ENCODE measurements around the gene NSRP1.
"Not testable (repeated sequence)": the region's sequence is repeated elsewhere in the genome, so short reads cannot be mapped to it uniquely, and the experiment has no call there.

NSRP1 gene

GRCh38 chr17:30117675-30118081 lies 1.1 kb downstream of the NSRP1 start:
- in situ Hi-C loops (cut with HindIII; ENCODE audit: low sequenced_read_pairs): no loop called here

GRCh38 chr17:30118635-30119034 lies 2.0 kb downstream of the NSRP1 start:
- in situ Hi-C loops (cut with HindIII; ENCODE audit: low sequenced_read_pairs): not testable (repeated sequence)

- in situ Hi-C loops (cut with HindIII; ENCODE audit: low sequenced_read_pairs): no loop called here
These were observed 7.7 kb downstream of the NSRP1 start for GRCh38 chr17:30124273-30124796.

GRCh38 chr17:30130121-30130520 lies 13.5 kb downstream of the NSRP1 start:
- in situ Hi-C loops (cut with HindIII; ENCODE audit: low sequenced_read_pairs): loop anchor here (5.0 kb wide), 1 partner anchor 67 kb away; no protein-coding TSS in a partner anchor

GRCh38 chr17:30132615-30133014 lies 16.0 kb downstream of the NSRP1 start:
- in situ Hi-C loops (cut with HindIII; ENCODE audit: low sequenced_read_pairs): loop anchor here (5.0 kb wide), 1 partner anchor 65 kb away; no protein-coding TSS in a partner anchor

DNA sequence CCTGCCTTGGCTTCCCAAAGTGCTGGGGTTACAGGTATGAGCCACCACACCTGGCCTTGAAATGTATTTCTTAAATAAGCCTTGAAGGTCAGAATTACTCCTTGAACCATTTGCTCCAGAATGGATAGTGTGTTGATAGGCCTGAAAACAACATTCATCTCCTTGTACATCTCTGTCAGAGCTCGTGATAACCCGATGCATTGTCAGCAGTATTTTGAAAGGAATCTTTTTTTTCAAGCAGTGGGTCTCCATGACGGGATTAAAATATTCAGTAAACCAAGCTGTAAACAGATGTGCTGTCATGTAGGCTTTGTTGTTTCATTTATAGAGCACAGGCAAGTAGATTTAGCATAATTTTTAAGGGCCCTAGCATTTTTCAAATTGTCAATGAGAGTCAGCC lies 16.6 kb downstream of the NSRP1 start:
- in situ Hi-C loops (cut with HindIII; ENCODE audit: low sequenced_read_pairs): loop anchor here (5.0 kb wide), 1 partner anchor 64 kb away; no protein-coding TSS in a partner anchor

GRCh38 chr17:30134551-30134950 lies 17.9 kb downstream of the NSRP1 start:
- in situ Hi-C loops (cut with HindIII; ENCODE audit: low sequenced_read_pairs): loop anchor here (5.0 kb wide), 1 partner anchor 63 kb away; no protein-coding TSS in a partner anchor

DNA sequence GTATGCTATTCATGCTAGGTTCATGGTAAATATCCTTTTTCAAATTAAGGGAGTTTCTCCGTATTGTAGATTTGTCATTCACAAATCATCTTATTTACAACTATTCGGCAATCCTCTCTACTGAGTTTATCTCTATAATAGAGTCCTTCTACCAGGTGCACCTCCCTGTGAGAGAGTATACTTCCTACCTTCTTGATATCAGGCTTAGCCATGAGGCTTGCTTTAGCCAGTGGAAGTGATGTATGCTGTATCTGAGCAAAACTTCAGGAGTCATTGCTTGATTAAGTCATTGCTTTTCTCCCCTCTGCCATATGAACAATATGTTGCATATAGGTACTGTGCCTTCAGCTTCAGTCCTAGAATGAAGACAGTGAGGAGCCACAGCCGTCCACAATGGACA lies 20.5 kb downstream of the NSRP1 start:
- in situ Hi-C loops (cut with HindIII; ENCODE audit: low sequenced_read_pairs): no loop called here

DNA sequence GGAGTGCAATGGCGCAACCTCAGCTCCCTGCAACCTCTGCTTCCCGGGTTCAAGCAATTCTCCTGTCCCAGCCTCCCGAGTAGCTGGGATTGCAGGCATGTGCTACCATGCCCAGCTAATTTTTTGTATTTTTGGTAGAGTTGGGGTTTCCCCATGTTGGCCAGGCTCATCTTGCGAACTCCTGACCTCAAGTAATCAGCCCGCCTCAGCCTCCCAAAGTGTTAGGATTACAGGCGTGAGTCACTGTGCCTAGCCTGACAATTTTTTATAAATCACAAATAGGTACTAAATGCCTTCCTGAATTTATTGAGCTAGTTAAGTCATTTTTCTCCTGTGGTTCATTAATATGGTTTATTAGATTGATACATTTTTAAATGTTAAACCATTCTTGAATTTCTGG lies 31.2 kb downstream of the NSRP1 start:
- in situ Hi-C loops (cut with HindIII; ENCODE audit: low sequenced_read_pairs): not testable (repeated sequence)

DNA sequence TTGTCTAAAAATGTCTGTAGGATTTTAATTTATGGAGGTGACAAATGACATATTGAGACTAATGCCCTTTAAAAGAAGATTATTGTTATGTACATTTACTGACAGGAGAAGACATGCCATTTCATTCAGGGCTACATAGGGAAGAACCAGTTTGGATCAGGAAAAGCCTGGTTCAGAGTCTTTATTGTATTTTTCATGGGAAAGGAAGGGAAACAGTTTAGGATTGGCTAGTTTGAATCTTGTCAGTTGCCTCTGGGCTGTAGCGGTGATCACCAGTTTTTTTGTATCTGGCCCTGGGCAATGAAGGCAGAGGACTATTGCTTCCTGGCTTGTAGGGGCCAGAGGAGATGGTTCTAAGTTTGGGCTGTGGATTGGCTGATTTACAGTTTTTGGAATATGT lies 31.8 kb downstream of the NSRP1 start:
- in situ Hi-C loops (cut with HindIII; ENCODE audit: low sequenced_read_pairs): no loop called here

DNA sequence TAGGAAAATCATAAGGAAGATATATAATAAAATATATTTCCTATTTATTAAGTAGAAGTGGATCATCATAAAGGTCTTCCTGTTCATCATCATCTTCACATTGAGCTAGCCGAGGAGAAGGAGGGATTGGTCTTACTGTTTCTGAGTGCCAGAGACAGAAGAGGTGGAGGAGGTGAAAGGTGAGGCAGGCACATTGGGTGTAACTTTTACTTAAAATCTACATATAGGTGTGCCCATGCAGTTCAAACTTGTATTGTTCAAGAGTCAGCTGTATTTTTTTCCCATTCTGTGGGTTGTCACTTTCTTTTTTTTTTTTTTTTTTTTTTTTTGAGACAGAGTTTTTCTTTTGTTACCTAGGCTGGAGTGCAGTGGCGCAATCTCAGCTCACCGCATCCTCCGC lies 34.9 kb downstream of the NSRP1 start:
- in situ Hi-C loops (cut with HindIII; ENCODE audit: low sequenced_read_pairs): no loop called here

DNA sequence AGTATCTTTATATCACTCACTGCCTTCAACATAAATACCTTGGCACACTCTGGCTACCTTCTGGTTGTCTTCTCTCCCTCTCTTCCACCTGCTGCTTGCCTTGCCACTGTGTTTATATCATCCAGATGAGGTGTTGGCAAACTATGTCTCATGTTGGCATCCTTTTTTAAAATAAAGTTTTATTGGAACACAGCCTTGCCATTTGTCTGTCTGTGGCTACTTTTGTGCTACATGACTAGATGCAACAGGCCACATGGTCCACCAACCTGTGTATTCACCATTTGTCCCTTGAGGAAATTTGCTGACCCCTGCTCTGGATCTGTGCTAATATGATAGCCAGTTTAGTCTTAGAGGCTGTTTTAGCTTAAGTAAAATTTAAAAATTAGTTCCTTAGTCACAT lies 36.8 kb downstream of the NSRP1 start:
- in situ Hi-C loops (cut with HindIII; ENCODE audit: low sequenced_read_pairs): no loop called here

DNA sequence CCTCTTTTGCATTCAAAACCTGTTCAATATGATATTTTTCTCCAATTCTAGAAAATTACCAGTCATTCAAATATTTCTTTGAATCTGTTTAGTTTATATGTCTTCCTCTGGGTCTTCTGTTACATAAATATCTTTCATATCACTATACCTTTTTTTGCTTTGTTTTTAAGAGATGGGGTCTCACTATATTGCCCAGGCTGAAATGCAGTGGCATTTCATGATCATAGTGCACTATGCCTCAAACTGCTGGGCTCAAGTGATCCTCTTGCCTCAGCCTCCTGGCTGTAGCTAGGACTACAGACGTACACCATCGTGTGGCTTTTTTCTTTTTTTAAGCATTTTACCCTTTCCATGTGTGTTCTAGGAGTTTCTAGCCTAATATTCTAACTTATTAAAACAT lies 38.8 kb downstream of the NSRP1 start:
- in situ Hi-C loops (cut with HindIII; ENCODE audit: low sequenced_read_pairs): no loop called here

DNA sequence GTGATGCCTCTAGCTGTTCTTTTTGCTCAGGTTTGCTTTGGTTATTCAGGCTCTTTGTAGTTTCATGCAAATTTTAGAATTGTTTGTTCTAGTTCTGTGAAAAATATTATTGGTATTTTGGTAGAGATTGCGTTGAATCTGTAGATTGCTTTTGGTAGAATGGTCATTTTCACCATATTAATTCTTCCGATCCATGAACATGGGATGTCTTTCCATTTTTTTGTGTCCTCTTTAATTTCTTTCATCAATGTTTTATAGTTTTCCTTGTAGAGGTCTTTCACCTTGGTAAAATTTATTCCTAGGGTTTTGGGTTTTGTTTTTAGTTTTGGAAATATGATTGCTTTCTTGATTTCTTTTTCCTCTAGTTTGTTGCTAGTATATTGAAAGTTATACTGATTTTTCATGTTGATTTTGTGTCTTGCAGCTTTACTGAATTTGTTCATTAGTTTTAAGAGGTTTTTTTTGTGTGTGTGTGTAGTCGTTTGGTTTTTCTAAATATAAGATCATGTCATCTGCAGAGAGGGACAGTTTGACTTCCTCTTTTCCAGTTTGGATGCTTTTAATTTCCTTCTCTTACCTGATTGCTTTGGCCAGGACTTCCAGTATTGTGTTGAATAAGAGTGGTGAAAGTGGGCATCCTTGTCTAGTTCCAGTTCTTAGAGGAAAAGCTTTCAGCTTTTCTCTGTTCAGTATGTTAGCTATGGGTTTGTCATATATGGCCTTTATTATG lies 42.4 kb downstream of the NSRP1 start:
- in situ Hi-C loops (cut with HindIII; ENCODE audit: low sequenced_read_pairs): no loop called here

DNA sequence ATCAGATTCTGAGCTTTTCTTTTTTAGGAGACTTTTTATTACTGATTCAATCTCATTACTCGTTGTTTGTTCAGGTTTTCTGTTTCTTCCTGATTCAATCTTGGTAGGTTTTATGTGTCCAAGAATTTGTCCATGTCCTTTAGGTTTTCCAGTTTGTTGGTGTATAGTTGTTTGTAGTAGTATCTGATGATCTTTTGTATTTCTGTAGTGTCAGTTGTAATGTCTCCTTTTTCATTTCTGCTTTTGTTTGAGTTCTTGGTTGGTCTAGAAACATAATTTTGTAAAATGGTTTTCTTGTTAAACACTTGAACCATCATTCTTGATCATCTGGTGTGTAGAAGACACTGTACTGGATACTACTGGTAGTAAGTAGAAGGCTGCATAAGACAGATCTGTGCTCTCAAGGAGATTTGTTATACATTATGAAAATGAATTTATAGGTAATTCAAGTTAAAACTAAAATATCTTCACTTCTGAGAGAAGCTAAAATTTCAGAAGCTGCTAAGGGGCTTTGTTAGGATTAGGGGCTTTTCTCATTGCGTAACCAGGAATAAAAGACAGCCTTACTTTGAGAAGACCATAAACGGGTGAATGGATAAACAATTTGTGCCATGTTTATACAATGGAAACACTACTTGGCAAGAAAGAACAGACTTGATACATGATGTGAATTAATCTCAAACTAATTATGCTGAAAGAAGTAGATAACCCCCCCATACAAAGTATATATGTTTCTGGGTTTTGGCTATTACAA lies 44.0 kb downstream of the NSRP1 start:
- in situ Hi-C loops (cut with HindIII; ENCODE audit: low sequenced_read_pairs): no loop called here

GRCh38 chr17:30161601-30162000 lies 45.0 kb downstream of the NSRP1 start:
- in situ Hi-C loops (cut with HindIII; ENCODE audit: low sequenced_read_pairs): no loop called here

- in situ Hi-C loops (cut with HindIII; ENCODE audit: low sequenced_read_pairs): no loop called here
These were observed 47.9 kb downstream of the NSRP1 start for GRCh38 chr17:30164531-30164930.

- in situ Hi-C loops (cut with HindIII; ENCODE audit: low sequenced_read_pairs): no loop called here
These were observed 48.5 kb downstream of the NSRP1 start for GRCh38 chr17:30165147-30165546.

DNA sequence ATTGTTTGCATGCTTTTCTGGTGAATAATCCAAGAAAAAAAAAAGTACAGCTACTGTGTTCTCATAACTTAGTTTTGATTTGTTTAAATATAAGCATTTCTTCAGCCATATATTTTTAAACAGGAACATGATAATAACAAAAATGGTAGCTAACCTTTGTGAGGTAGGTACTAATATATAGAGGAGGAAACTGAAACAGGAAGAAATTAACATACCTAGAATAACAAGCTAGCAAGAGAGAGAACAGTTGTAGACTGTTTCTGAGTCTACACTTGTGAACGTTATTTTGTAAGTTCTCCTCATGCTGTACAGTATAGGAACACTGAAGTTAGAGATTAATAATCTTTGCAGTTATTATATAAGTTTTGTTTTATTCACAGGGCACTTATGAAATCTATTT lies 49.3 kb downstream of the NSRP1 start:
- in situ Hi-C loops (cut with HindIII; ENCODE audit: low sequenced_read_pairs): no loop called here

GRCh38 chr17:30170415-30170987 lies 53.9 kb downstream of the NSRP1 start:
- in situ Hi-C loops (cut with HindIII; ENCODE audit: low sequenced_read_pairs): no loop called here

DNA sequence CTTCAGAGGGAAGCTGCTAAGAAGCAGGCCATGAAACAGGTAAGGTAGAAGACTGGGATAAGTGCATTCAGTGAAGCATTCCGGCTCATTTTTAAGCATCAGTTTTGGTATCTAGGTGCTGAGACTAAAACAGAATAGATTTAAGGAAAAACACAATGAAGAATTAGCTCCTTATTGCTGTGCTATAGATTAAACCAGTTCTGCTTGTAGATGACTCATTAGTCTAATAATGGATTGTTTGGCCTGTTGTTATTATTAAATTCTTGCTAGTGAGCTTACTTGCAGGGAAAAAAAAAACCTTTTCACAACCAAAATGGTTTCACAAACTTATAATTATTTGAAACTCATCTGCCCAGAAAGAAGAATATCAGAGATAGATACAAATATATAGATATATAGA lies 55.9 kb downstream of the NSRP1 start:
- in situ Hi-C loops (cut with HindIII; ENCODE audit: low sequenced_read_pairs): no loop called here

DNA sequence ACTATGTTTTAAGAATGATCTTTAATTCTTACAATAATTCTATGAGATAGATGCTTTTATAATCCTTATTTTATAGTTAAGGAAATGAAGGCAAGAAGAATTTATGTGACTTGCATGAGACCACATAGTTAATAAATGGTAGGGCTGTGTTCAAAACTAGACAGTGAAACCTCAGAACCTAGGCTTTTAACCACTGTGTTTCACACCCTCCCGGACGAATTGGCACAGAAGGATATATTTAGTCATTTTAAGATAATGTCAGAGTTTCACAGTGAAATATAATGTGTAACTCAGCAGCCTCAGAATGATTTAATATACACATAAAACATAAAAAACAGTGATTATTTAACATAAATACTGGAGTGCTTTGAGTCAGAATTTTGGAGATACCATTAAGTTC lies 57.0 kb downstream of the NSRP1 start:
- in situ Hi-C loops (cut with HindIII; ENCODE audit: low sequenced_read_pairs): no loop called here

Data from endothelial cell of hepatic sinusoid (primary cell).